22Rv1 (cell line): ENCODE data around the gene PAGE2B.
"Not testable (repeated sequence)": the region's sequence is repeated elsewhere in the genome, so short reads cannot be mapped to it uniquely, and the experiment has no call there.

Experiments
- H3K27ac ChIP-seq: fragments of 450-650 bp; 2 replicates; pipeline ENCODE4 v1.5.1; 2017
- ZFX ChIP-seq: fragments of 450-650 bp; IDR thresholded peaks from 2 replicates; pipeline ENCODE4 v1.6.1; 2017; ENCODE audit warnings: antibody characterized with exemption, borderline replicate concordance
- TF ChIP-seq, protein P1 (sequence below): fragments of 450-650 bp; IDR thresholded peaks from 2 replicates; pipeline ENCODE4 v1.5.1; 2017; ENCODE audit warnings: mild to moderate bottlenecking

The PAGE2B gene

DNA sequence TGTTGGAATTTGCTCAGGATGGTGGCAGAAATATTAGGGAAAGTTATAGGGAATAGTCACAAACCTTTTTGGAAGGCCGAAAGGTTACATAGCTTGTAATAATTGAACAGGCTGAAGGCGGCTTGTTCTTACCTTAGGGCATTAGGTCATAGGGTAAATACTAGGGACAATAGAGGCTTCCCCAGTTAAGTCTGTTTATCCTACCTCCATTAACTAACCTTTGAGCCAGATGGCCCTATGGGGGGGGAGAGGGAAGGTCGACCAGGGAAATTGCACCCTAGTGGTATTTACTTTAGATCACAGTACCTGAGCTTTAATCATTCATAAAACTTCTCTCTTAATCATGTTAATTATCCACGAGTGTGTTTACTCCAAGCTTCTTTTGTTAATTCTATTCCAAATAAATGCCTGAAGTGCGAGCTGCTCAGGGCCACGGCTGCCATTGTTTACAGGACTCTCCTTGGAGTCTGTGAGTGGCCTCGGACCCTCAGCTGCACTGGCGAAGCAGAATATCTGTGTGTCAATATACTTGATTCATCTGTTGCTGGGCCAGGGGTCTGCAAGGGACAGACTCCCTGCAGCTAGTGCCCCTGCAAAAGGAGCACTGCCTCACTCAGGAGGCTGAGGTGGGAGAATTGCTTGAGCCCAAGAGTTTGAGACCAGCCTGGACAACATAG is 36.9 kb downstream of the PAGE2B start:
- TF ChIP-seq ZFX, result no peak
- TF ChIP-seq, protein P1, sequence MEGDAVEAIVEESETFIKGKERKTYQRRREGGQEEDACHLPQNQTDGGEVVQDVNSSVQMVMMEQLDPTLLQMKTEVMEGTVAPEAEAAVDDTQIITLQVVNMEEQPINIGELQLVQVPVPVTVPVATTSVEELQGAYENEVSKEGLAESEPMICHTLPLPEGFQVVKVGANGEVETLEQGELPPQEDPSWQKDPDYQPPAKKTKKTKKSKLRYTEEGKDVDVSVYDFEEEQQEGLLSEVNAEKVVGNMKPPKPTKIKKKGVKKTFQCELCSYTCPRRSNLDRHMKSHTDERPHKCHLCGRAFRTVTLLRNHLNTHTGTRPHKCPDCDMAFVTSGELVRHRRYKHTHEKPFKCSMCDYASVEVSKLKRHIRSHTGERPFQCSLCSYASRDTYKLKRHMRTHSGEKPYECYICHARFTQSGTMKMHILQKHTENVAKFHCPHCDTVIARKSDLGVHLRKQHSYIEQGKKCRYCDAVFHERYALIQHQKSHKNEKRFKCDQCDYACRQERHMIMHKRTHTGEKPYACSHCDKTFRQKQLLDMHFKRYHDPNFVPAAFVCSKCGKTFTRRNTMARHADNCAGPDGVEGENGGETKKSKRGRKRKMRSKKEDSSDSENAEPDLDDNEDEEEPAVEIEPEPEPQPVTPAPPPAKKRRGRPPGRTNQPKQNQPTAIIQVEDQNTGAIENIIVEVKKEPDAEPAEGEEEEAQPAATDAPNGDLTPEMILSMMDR, result no peak
- no peak overlapping the region for H3K27ac ChIP-seq

DNA sequence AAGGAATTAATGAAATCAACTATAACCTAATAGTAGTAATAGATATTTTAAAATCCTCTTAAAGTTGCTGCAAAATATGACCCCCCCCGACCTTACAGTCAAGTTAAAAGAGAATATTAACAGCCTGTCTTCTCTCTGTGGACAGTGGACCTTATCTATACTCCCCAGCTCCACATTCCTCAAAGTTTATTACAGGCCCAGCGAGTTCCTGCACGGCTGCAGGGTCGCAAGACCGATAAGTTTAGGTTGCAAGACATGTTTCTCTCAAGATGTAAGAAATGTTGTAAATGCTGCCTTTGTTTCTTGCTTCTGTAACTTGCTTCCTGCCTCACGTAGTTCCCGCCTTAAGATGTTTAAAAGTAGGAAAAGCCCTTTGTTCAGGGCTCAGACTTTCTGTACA is 41.8 kb downstream of the PAGE2B start:
- not testable (repeated sequence) for H3K27ac ChIP-seq

DNA sequence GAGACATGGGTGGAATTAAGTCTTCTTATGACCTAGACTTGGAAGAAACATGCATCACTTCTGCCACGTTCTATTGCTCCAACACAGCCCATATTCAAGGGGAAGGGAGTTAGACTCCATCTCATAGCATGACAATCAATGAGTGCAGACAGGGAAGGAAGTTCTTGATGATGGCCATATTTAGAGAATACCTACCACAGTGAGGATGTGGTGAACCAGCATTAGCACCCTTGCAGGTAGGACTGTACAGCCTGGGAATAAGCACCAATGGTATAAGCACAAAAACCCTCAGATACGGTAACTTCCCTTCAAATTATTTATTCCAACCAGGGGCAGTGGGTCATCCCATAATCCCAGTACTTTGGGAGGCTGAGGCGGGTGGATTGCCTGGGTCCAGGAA is 43.7 kb downstream of the PAGE2B start:
- H3K27ac ChIP-seq, result no peak overlapping the region
- no peak for TF ChIP-seq ZFX
- TF ChIP-seq, protein P1, result no peak

DNA sequence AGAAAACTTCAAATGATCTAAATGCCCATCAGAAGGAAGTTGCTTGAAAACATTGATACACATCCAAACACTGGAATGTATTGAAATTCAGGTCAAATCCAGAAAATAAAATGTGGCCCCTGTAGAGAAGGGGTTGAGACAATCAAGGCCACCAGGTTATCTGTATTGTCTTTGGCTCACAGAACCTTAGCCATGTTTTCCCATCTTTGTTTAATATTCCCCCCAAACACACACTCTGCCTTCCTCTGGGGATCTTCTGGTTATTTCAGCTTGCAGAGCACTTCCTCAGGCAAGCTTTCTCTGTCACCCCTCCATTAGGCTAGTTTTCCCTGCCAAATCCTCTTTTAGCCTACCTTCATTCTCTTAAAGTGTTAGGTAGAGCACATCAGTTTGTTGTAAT is 44.4 kb downstream of the PAGE2B start:
- no peak for TF ChIP-seq ZFX
- TF ChIP-seq, protein P1, result no peak
- no peak overlapping the region for H3K27ac ChIP-seq

DNA sequence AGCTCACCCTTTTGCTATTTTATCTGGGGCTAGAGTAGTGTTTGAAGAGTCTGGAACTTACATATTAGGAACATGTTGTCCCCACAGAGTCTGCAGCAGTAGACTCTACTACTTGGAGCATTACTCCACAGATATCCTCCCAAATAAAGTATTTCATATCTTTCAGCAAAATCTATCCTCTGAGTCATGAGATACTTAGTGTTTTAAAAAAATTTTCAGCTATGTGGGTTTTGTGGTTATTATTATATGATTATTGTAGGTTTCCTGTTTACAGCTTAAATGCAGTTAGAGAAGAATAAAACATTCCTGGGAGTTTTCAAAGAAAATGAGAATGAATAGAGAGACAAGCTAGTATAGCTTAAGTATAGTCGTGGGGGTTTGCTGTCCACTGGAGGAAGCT is 44.9 kb downstream of the PAGE2B start:
- H3K27ac ChIP-seq, result no peak overlapping the region
- no peak for TF ChIP-seq ZFX
- TF ChIP-seq, protein P1, result no peak

DNA sequence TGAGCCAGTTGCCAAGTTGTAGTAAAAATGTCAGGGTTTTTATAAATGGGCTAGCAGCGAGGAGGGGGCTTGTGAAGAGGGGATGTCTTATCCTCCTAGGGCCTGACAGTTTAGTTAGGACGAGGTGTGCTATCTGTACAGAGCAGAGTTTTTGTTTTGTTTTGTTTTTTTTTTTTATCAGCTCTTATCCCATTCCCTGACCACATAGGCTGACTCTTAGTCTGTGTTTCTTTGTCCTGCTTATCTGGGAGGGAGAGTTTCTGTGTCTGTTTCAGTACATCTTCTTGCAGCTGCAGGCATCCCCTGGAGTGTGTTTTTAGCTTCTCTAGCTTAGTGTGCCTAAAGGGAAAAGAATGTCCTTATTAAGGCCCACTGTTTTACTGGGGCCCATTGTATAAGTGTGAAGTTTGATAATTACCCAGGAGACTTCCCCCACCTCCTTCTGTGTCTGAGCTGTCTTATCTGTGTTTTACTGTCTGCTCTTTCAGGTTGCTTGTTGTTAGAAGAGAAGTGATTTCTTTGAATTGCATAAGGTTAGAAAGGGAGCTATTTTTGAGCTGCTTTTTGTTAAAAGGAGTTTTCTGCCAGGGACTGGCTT is 46.0 kb downstream of the PAGE2B start:
- H3K27ac ChIP-seq, result no peak overlapping the region

DNA sequence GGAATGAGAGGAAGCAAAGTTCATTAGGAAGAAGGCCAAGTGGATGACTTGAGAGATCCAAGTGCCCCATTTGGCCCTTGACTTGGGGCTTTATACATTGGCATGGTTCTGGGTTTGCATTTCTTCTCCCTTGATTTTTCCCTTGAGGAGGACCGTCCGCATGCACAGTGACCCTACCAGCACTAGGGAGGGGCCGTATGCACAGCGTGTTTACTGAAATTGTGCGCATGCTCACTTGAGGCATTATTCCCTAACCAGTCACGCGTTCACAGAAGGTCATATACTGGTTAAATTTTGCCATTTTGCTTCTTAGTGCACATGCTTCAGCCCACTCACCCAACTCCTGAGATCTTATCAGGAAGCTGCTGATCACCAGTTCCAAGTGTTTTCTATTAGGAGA is 49.1 kb downstream of the PAGE2B start:
- no peak overlapping the region for H3K27ac ChIP-seq
- TF ChIP-seq, protein P1, result no peak
- TF ChIP-seq ZFX, result no peak

More for the DNA sequence above, 46.0 kb downstream of the PAGE2B start:
- TF ChIP-seq ZFX, result no peak
- TF ChIP-seq, protein P1, result no peak
